DMS153 (cell line): Measurements from ENCODE around the gene MORC3.
"Not testable (repeated sequence)": the region's sequence is repeated elsewhere in the genome, so short reads cannot be mapped to it uniquely, and the experiment has no call there.

Experiments used
- DNase-seq: peaks from one replicate; lab custom pipeline; 2025; lab: John Stamatoyannopoulos, UW

The MORC3 gene, protein sequence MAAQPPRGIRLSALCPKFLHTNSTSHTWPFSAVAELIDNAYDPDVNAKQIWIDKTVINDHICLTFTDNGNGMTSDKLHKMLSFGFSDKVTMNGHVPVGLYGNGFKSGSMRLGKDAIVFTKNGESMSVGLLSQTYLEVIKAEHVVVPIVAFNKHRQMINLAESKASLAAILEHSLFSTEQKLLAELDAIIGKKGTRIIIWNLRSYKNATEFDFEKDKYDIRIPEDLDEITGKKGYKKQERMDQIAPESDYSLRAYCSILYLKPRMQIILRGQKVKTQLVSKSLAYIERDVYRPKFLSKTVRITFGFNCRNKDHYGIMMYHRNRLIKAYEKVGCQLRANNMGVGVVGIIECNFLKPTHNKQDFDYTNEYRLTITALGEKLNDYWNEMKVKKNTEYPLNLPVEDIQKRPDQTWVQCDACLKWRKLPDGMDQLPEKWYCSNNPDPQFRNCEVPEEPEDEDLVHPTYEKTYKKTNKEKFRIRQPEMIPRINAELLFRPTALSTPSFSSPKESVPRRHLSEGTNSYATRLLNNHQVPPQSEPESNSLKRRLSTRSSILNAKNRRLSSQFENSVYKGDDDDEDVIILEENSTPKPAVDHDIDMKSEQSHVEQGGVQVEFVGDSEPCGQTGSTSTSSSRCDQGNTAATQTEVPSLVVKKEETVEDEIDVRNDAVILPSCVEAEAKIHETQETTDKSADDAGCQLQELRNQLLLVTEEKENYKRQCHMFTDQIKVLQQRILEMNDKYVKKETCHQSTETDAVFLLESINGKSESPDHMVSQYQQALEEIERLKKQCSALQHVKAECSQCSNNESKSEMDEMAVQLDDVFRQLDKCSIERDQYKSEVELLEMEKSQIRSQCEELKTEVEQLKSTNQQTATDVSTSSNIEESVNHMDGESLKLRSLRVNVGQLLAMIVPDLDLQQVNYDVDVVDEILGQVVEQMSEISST

GRCh38 chr21:36319767-36320420 is at the start of gene MORC3:
Gene MORC3, plus strand, starts transcription at chr21:36320197. Its CDS starts 68 bp downstream, at chr21:36320265.
- peak; percentile 99 for DNase-seq

DNA sequence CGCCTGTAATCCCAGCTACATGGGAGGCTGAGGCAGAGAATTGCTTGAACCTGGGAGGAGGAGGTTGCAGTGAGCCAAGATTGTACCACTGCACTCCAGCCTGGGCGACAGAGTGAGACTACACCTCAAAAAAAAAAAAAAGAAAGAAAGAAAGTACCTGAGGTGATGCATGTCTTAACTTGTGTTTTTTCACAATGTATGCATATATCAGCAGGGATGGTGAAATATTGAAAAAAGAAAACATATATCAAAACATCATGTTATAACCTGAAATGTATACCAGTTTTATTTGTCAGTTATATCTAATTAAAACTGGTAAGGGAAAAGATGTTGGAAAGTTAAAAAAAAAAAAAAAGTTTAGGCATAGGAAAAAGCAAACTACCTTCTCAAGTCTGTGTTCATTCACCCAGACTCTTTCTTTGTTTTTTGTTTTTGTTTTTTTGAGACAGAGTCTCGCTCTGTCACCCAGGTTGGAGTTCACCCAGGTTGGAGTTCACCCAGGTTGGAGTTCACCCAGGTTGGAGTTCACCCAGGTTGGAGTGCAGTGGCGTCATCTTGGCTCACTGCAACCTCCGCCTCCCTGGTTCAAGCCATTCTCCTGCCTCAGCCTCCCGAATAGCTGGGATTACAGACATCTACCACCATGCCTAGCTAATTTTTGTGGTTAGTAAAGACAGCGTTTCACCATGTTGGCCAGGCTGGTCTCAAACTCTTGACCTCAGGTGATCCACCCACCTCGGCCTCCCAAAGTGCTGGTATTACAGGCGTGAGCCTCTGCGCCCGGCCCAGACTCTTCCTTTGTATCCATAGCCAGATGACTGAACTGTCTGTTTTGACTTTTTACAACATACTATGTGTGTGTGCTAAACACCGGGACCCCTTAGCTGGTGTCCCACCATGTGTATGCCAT is 49.0 kb upstream of the MORC3 start:
- DNase-seq = not testable (repeated sequence)

DNA sequence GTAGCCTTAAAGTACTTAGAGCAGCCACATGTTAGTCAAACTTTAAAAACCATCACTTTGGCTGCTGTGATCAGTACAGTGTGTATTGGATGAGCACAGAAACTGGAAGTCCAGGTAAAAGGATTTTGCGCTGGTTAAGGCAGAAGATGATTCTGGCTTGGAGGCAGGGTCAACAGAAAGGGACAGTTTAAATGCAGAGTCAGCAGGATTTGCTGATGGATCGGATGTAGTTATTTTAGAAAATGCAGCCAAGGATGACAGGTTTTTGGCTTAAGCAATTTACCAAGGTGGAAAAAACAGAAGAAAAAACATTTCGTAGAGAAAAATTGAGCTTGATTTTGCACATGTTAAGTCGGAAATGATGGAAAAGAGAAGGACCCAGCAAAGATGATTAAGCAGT is 45.9 kb upstream of the MORC3 start:
- no peak for DNase-seq

DNA sequence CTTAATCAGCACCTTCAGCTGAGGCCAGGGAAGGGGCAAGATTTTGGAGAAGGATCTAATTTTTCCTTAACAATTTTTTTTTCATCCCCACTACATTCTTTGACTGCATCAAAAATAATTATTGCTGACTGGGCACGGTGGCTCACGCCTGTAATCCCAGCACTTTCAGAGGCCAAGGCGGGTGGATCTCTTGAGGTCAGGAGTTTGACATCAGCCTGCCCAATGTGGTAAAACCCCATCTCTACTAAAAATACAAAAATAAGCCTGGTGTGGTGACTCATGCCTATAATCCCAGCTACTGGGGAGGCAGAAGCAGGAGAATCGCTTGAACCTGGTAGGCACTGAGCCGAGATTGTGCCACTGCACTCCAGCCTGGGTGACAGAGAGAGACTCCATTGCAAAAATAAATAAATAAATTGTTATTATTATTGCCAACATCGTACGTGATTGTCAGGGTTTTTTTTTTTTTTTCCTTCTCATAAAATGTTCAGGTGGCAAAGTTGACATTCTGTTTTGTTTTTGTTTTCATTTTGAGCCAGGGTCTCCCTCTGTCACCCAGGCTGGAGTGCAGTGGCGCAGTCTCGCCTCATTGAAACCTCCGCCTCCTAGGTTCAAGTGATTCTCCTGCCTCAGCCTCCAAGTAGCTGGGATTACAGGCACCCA is 37.3 kb upstream of the MORC3 start:
- no peak for DNase-seq

GRCh38 chr21:36283231-36283622 is 36.8 kb upstream of the MORC3 start:
- not testable (repeated sequence) for DNase-seq

DNA sequence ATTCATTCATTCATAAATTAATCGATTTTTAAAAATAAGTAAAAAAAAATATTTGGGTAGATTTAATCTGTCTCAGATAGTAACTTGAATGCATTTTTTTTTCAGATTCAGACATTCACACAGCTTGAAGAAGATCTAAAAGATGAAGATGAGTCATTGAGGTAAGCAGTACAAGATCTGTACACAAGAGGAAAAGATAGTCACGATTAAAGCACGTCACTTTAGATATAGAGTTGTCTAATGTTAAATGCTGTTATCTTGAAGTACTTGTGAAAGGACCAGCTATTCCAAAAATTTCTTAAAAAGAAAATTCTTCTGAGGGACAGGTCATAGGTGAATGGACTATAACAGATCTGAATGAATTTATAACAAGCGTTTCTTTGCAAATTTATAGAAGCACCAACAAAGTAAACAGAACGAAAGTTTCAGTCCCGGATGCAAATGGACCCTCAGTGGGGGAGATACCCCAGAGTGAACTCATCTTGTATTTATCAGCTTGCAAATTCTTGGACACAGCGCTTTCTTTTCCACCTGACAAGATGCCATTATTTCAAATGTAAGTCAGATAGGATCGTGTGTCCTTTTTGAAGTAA is 31.2 kb upstream of the MORC3 start:
- DNase-seq = no peak

DNA sequence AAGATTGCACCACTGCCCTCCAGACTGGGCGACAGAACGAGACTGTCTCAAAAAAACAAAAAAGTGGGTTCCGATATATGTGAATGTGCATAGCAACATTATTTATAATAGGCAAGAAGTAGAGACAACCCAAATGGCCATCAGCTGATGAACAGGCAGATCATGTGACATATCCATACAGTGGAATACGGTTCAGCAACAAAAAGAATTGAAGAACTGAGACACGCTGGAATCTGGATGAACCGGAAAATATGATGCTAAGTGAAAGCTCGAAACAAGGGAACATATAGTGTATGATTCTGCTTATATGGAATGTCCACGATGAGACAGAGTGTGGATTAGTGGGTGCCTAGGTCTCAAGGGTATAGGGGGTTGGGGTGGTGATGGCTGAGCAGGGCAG is 28.5 kb upstream of the MORC3 start:
- no peak for DNase-seq

DNA sequence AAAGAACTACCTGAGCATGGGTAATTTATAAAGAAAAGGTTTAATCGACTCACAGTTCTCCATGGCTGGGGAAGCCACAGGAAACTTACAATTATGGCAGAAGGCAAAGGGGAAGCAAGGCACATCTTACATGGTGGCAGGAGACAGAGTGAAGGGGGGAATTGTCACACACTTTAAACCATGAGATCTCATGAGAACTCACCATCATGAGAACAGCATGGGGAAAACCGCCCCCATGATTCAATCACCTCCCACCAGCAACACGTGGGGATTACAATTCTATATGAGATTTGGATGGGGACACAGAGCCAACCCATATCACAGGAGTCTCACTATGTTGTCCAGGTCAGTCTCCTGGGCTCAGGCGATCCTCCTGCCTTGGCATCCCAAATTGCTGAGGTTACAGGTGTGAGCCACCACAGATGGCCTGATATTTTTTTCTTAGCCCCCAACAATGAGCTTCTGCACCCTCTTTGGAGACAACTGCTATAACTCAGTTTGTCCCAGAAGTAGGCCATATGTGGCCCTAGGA is 22.5 kb upstream of the MORC3 start:
- no peak for DNase-seq

DNA sequence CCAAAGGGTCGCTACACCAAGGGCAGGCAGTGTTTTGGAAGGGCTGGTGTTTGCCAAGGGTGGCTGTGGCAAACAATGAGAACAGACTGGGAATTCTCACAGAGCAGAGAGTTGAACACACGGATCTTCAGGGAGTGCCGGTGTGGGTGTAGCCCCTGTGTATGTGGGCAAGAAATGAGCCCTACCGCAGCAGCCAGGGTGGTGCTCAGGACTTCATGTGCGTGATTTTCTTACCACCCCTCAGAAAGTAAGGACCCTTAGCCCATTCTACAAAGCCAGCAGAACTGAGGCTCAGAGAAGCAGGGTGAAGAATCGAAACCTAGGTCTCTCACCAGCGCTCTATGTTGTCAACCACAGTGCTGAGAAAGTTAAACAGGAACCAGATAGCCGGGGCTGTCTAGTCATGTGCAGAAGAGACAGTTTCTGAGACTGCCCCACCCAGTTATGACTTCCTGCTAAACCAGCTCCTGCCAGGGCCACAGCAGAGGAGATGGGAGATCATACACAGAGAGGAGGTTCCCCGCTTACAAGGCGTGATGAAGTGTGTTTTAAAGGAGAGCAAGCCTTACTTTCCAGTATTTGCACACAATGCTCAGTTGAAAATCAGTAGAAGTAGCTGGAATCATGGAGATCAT is 21.9 kb upstream of the MORC3 start:
- peak; percentile 7 for DNase-seq

DNA sequence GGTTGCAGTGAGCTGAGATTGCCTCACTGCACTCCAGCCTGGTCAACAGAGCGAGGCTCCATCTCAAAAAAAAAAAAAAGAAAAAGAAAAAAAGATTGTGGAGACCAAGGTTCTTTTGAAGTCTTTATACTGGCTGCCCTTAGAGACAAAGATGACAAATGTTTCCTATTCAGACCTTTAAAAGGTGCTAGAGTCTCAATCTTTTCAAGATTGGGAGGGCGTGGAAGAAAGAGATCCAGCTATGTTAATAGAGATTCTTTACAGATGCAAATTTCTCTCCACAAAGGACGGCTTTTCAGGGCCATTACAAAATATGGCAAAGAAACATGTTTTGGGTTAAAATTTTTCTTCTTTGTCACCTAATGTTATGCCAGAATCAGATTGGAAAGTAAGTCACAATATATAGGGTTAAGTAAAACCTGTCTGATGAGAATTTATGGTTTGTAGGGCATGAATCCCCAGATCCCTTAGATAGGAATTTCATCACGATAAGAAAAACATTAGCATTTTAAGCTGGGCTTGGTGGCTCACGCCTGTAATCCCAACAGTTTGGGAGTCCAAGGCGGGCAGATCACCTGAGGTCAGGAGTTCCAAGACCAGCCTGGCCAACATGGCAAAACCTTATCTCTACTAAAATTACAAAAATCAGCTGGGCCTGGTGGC is 13.0 kb upstream of the MORC3 start:
- DNase-seq = no peak

DNA sequence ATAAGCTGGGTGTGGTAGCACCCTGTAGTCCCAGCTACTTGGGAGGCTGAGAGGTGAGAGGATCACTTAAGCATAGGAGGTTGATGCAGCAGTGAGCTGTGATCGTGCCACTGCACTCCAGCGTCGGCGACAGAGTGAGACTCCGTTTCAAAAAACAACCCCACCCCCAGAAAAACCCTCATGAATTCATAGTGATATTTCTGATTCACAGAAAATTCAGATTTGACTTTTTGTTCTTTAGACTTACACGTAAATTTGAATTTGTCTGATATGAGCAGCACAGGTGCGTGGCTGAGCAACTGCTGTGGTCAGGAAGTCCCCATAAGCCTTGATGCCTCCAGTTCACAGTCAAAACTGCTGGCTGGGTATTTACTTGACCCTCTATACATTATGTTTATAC is 10.0 kb upstream of the MORC3 start:
- DNase-seq = no peak

GRCh38 chr21:36313446-36313845 is 6.6 kb upstream of the MORC3 start:
- not testable (repeated sequence) for DNase-seq

DNA sequence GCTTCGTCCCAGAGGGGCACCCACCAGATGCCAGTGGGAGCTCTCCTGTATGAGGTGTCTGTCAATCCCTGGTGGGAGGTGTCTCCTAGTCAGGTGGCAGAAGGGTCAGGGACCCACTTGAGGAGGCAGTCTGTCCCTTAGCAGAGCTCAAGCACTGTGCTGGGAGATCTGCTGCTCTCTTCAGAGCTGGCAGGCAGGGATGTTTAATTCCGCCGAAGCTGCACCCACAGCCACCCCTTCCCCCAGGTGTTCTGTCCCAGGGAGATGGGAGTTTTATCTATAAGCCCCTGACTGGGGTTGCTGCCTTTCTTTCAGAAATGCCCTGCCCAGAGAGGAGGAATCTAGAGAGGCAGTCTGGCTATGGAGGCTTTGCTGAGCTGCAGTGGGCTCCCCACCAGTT is 4.0 kb upstream of the MORC3 start:
- DNase-seq = not testable (repeated sequence)

GRCh38 chr21:36316872-36317484 is 3.0 kb upstream of the MORC3 start:
- no peak for DNase-seq

DNA sequence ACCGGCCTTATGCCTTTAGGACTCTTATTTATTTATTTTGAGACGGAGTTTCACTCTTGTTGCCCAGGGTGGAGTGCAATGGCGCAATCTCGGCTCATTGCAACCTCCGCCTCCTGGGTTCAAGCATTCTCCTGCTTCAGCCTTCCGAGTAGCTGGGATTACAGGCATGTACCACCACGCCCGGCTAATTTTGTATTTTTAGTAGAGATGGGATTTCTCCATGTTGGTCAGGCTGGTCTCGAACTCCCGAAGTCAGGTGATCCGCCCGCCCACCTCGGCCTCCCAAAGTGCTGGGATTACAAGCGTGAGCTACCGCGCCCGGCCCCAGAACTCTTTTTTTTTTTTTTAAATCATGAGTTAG is 611 bp upstream of the MORC3 start:
- DNase-seq = not testable (repeated sequence)

DNA sequence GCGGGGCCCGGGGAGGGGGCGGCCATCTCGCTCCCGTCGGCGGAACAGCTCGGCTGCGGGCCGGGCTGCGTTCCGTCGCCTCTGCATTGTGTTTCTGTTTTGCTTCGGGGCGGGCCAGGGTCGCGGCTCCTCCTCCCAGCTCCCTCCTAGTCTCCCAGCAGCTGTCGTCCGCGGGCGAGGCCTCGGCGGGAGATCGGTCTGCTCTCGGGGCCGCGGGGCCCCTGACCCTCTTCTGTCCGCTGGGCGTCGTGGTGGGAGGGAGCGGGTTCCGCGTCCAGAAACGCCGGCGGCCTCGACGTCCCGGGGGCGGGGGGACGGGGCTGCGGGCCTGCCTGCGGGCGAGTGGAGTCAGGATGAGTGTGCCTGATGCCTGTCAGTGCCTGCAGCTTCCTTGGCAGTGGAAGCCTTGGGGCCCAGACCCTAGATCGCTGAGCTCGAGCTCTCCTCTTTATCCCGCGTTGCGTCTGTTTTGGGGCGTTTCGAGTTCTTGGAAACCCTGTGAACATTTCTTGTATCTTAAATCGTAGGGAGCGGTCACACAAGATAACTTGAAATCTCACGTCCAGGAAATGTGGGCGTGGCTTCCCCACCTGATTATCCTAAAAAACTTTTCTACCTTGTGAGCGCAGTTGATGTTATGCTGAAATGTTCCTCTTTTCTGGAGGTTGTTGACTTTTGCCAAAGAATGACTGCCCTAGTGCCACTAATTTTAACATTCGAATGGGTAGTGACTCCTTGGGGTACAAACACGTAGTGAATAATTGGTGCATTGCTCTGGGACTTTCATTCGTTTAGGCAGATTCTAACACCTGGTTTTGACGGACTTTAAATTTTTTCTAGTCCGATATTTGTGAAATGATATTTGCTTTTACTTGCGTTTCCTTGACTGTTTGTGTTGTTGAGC is 676 bp downstream of the MORC3 start:
- peak; percentile 27 for DNase-seq

GRCh38 chr21:36321325-36322082 is 1.5 kb downstream of the MORC3 start:
- peak; percentile 4 for DNase-seq
